ENCODE data around the gene PEDS1. TPM values are rescaled to one million over a fixed set of nuclear protein-coding genes. Genes with fewer than 3 reads are reported as not detected.

The PEDS1 gene
- total and polyA plus RNA-seq, 2 of the 13 experiments (the other 11 are each of a cell fraction or from before 2014, with no cell fraction given) = 30.5 to 93.9 TPM

DNA sequence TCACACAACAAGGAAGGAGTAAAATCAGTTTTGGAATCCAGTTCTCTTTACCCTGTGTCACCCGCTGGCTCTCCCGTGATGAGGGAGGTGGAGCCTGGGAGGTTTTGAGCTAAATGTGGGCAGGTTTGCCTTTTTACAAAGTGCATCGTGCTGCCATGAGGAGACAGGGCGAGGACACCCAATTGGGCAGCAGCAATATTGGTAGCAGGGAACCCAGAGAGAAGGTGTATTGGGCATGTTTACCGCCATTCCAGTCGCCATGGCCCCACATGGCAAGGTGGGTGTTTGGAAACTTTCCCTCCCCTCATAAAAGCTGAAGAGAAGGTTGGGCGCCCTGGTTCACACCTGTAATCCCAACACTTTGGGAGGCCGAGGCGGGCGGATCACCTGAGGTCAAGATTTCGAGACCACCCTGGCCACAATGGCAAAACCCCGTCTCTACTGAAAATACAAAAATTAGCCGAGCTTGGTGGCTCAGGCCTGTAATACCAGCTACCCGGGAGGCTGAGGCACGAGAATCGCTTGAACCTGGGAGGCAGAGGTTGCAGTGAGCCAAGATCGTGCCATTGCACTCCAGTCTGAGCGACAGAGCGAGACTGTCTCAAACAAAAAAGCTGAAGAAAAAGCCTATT is 37.0 kb downstream of the PEDS1 start (continued):
- TF ChIP-seq, protein P1, sequence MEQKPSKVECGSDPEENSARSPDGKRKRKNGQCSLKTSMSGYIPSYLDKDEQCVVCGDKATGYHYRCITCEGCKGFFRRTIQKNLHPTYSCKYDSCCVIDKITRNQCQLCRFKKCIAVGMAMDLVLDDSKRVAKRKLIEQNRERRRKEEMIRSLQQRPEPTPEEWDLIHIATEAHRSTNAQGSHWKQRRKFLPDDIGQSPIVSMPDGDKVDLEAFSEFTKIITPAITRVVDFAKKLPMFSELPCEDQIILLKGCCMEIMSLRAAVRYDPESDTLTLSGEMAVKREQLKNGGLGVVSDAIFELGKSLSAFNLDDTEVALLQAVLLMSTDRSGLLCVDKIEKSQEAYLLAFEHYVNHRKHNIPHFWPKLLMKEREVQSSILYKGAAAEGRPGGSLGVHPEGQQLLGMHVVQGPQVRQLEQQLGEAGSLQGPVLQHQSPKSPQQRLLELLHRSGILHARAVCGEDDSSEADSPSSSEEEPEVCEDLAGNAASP (CRISPR knock-in tag; IDR thresholded peaks at IDR 0.05; ENCODE audit: borderline replicate concordance) = no peak
- TF ChIP-seq TFE3 (CRISPR knock-in tag; IDR thresholded peaks at IDR 0.05) (no peak), SYNCRIP (IDR thresholded peaks at IDR 0.05; ENCODE audit: insufficient read depth, low read depth, low read length) (no peak), RFX1 (IDR thresholded peaks at IDR 0.05) (no peak), KAT8 (CRISPR knock-in tag; IDR thresholded peaks at IDR 0.05) (no peak), ZNF20 (CRISPR knock-in tag; IDR thresholded peaks at IDR 0.05) (no peak), EED (CRISPR knock-in tag; IDR thresholded peaks at IDR 0.05) (no peak), ZNF142 (CRISPR knock-in tag; IDR thresholded peaks at IDR 0.05) (no peak), ZSCAN20 (CRISPR knock-in tag; IDR thresholded peaks at IDR 0.05; ENCODE audit: borderline replicate concordance) (no peak), HOXA3 (CRISPR knock-in tag; IDR thresholded peaks at IDR 0.05) (0 out of 2 replicates have a peak, but pooled peaks have one; percentile 19), KLF16 (CRISPR knock-in tag; IDR thresholded peaks at IDR 0.05) (no peak)
- TF ChIP-seq, protein P2, sequence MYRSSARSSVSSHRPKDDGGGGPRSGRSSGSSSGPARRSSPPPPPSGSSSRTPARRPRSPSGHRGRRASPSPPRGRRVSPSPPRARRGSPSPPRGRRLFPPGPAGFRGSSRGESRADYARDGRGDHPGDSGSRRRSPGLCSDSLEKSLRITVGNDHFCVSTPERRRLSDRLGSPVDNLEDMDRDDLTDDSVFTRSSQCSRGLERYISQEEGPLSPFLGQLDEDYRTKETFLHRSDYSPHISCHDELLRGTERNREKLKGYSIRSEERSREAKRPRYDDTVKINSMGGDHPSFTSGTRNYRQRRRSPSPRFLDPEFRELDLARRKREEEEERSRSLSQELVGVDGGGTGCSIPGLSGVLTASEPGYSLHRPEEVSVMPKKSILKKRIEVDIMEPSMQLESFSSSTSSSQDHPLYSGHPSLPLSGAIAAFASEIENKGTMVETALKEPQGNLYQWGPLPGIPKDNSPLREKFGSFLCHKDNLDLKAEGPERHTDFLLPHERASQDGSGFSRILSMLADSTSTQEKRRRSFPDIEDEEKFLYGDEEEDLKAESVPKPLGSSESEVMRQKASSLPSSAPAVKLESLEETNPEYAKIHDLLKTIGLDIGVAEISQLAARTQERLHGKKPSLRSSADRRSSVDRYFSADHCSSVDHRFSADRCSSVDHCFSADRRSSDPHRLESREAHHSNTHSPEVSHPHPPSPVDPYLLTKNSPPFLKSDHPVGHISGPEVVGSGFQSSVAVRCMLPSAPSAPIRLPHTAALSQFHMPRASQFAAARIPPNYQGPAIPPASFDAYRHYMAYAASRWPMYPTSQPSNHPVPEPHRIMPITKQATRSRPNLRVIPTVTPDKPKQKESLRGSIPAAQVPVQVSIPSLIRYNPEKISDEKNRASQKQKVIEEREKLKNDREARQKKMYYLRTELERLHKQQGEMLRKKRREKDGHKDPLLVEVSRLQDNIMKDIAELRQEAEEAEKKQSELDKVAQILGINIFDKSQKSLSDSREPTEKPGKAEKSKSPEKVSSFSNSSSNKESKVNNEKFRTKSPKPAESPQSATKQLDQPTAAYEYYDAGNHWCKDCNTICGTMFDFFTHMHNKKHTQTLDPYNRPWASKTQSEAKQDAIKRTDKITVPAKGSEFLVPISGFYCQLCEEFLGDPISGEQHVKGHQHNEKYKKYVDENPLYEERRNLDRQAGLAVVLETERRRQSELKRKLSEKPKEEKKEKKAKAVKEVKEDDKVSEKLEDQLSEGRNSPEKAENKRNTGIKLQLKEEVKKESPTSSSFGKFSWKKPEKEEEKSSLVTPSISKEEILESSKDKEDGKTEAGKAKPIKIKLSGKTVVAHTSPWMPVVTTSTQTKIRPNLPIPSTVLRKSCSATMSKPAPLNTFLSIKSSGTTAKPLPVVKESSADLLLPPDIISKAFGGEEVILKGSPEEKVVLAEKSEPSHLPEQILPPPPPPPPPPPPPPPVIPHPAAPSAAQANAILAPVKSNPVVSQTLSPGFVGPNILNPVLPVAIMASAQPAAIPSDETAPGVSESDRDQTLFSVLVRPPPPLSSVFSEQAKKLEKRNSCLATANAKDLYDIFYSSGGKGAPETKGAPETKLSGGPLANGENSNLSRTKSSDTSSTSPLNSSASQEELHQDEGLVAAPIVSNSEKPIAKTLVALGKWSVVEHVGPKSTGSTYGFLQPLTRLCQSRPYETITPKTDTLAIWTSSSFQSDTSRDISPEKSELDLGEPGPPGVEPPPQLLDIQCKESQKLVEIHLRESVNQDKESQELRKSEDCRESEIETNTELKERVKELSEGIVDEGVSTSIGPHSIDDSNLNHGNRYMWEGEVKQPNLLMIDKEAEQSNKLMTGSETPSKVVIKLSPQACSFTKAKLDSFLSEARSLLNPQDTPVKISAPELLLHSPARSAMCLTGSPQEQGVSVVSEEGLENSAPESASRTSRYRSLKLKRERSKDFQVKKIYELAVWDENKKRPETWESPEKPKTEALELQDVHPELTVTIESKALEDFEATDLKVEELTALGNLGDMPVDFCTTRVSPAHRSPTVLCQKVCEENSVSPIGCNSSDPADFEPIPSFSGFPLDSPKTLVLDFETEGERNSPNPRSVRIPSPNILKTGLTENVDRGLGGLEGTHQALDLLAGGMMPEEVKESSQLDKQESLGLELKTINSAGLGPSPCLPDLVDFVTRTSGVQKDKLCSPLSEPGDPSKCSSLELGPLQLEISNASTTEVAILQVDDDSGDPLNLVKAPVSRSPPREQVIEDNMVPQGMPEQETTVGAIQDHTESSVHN (CRISPR knock-in tag; IDR thresholded peaks at IDR 0.05) = no peak

All from HepG2 (cell line).